GM18508 (cell line): Measurements from ENCODE around the gene MAN1A1.

Experiments
- ATAC-seq: cut with Tn5 transposase; IDR thresholded peaks from one replicate; pipeline ENCODE4 v1.9.1; 2021; ENCODE audit warnings: moderate number of reproducible peaks; ENCODE audit not compliant: insufficient read depth, unreplicated experiment

MAN1A1 gene

GRCh38 chr6:119278625-119279024, 70.9 kb downstream of the MAN1A1 start:
- no peak for ATAC-seq

GRCh38 chr6:119277052-119277451, 72.5 kb downstream of the MAN1A1 start:
- ATAC-seq, result no peak

GRCh38 chr6:119276211-119276610, 73.3 kb downstream of the MAN1A1 start:
- no peak for ATAC-seq

GRCh38 chr6:119274197-119274595, 75.4 kb downstream of the MAN1A1 start:
- ATAC-seq, result no peak

- no peak for ATAC-seq
These were observed 76.0 kb downstream of the MAN1A1 start for GRCh38 chr6:119273272-119274196.

- no peak for ATAC-seq
These were observed 79.0 kb downstream of the MAN1A1 start for GRCh38 chr6:119270545-119270944.

GRCh38 chr6:119269266-119270103, 80.1 kb downstream of the MAN1A1 start:
- ATAC-seq, result no peak

- no peak for ATAC-seq
These were observed 82.2 kb downstream of the MAN1A1 start for GRCh38 chr6:119267126-119267905.

- no peak for ATAC-seq
These were observed 84.6 kb downstream of the MAN1A1 start for GRCh38 chr6:119264854-119265397.

- no peak for ATAC-seq
These were observed 86.9 kb downstream of the MAN1A1 start for GRCh38 chr6:119262612-119263011.

- no peak for ATAC-seq
These were observed 87.6 kb downstream of the MAN1A1 start for GRCh38 chr6:119261944-119262284.

- no peak for ATAC-seq
These were observed 90.5 kb downstream of the MAN1A1 start for GRCh38 chr6:119259027-119259426.

GRCh38 chr6:119257726-119258125, 91.8 kb downstream of the MAN1A1 start:
- no peak for ATAC-seq

- no peak for ATAC-seq
These were observed 92.5 kb downstream of the MAN1A1 start for GRCh38 chr6:119256978-119257462.

GRCh38 chr6:119256392-119256791, 93.2 kb downstream of the MAN1A1 start:
- ATAC-seq, result no peak

- no peak for ATAC-seq
These were observed 94.1 kb downstream of the MAN1A1 start for GRCh38 chr6:119255492-119255891.

- no peak for ATAC-seq
These were observed 99.5 kb downstream of the MAN1A1 start for GRCh38 chr6:119250036-119250435.

GRCh38 chr6:119249319-119249718, 100.2 kb downstream of the MAN1A1 start:
- ATAC-seq, result no peak

GRCh38 chr6:119247504-119247903, 102.1 kb downstream of the MAN1A1 start:
- ATAC-seq, result no peak

- ATAC-seq, result no peak
These were observed 105.9 kb downstream of the MAN1A1 start for GRCh38 chr6:119243657-119244056.
